Sigmoid colon (tissue), 7 donors: ENCODE data around the gene CDKL2. TPM values are rescaled to one million over a fixed set of nuclear protein-coding genes. Genes with fewer than 3 reads are reported as not detected.
A peak's percentile ranks its signal among the peaks of the same experiment; 100 is the strongest.
"Not testable (repeated sequence)": the region's sequence is repeated elsewhere in the genome, so short reads cannot be mapped to it uniquely, and the experiment has no call there.

Experiments
- DNase-seq: peaks from one replicate; pipeline ENCODE4 v3.0.0-alpha.2; 2019
- H3K27ac ChIP-seq, 4 donors: fragments of 200-600 bp; sonication (generic); one replicate each; pipeline ENCODE4 v1.5.1; 2016 to 2019; ENCODE audit warnings: mild to moderate bottlenecking in 1 of 4
- H3K27me3 ChIP-seq, 3 donors: fragments of 200-600 bp; sonication (generic); one replicate each; pipeline ENCODE4 v1.5.1; 2019; ENCODE audit warnings: mild to moderate bottlenecking in 1 of 3
- H3K36me3 ChIP-seq, 4 donors: fragments of 200-600 bp; sonication (generic); one replicate each; pipeline ENCODE4 v1.5.1; 2016 to 2019
- H3K4me1 ChIP-seq, 4 donors: fragments of 200-600 bp; sonication (generic); one replicate each; pipeline ENCODE4 v1.5.1; 2017 to 2019
- H3K4me3 ChIP-seq, 4 donors: fragments of 200-600 bp; sonication (generic); one replicate each; pipeline ENCODE4 v1.5.1; 2017 to 2019; ENCODE audit warnings: mild to moderate bottlenecking in 2 of 4, moderate library complexity in 1 of 4
- H3K9me3 ChIP-seq, 4 donors: fragments of 200-600 bp in 3 of 4; sonication (generic) in 3 of 4; one replicate each; pipeline versions ENCODE4 v1.5.1 to v1.6.1; 2013 to 2019
- CTCF ChIP-seq, 4 experiments: fragments of 450-650 bp in 3 of 4; fragments of 200-600 bp in 1 of 4; IDR thresholded peaks; one replicate each; pipeline ENCODE4 v1.5.1; 2016 to 2019; ENCODE audit warnings: antibody characterized with exemption in 4 of 4, mild to moderate bottlenecking in 3 of 4, moderate library complexity in 2 of 4
- EP300 ChIP-seq, 4 donors: sonication (generic); formaldehyde crosslinking; IDR thresholded peaks; one replicate each; pipeline ENCODE4 v1.6.1; 2017; ENCODE audit warnings: antibody characterized with exemption in 4 of 4
- POLR2A ChIP-seq, 2 donors: fragments of 450-650 bp; IDR thresholded peaks; one replicate each; pipeline ENCODE4 v1.6.1; 2016; ENCODE audit warnings: antibody characterized with exemption in 2 of 2, mild to moderate bottlenecking in 2 of 2, moderate library complexity in 2 of 2
- POLR2AphosphoS5 ChIP-seq, 4 donors: sonication (generic); formaldehyde crosslinking; IDR thresholded peaks; one replicate each; pipeline ENCODE4 v1.6.1; 2017; ENCODE audit warnings: antibody characterized with exemption in 4 of 4
- WGBS, 2 donors: extraction: QIAGEN DNeasy Blood & Tissue Kit; methylation state at CpG; one replicate each; pipeline ENCODE4 v1.1.7; 2013; 5-methylcytosine and 5-hydroxymethylcytosine counted together
- intact Hi-C: fragments of 100-400 bp; cut with DNase I; formaldehyde crosslinking; loops from one replicate; pipeline ENCODE4 v1.15.1; 2023
- polyA plus RNA-seq, 3 donors: library from polyadenylated mRNA; stranded (reverse); fragments of 200-250 nt; gene quantifications; one replicate each; pipeline ENCODE4 v1.2.3, GENCODE V29; 2013
- total RNA-seq, 4 donors: library from RNA; depleted of rRNA; stranded (reverse); fragments of >200 nt; gene quantifications; one replicate each; pipeline ENCODE4 v1.1.0, GENCODE V29; 2016
- donor health status: healthy with polysubstance abuse.
- donor health status: Bipolar disorder and iron deficiency.
- donor health status: healthy.

CDKL2 gene
- total and polyA plus RNA-seq, 7 donors: 0.42 to 11.9 (median 2.5) TPM; not detected in 2

- H3K9me3 ChIP-seq: no peaks in the 10 kb centered on the region
- intact Hi-C loops: loop anchor here (5.0 kb wide), 2 partner anchors 42 to 162 kb away; partner anchors contain the start of genes CDKL2, RCHY1 and THAP6
Observed at GRCh38 chr4:75673959-75674328, 43.6 kb upstream of the CDKL2 start.

GRCh38 chr4:75673027-75673958 is 43.0 kb upstream of the CDKL2 start, which contains the start of gene G3BP2:
G3BP2 (minus strand) TSS chr4:75673411; CDS start chr4:75662025, 11,386 bp downstream.
- H3K9me3 ChIP-seq: no peaks in the 10 kb centered on the region
- TF ChIP-seq EP300 (IDR thresholded peaks at IDR 0.05) (peak in 2 of 4 donors; percentile 40 to 41), POLR2AphosphoS5 (IDR thresholded peaks at IDR 0.05) (peak; percentile 93 to 98 (median 96)), POLR2A (IDR thresholded peaks at IDR 0.05) (peak; percentile 85 to 90), CTCF (IDR thresholded peaks at IDR 0.05) (no peak)
- H3K27me3 ChIP-seq: no peaks in the 10 kb centered on the region
- 0% methylated on average over 83 of the region's 83 CpGs for WGBS, 2 donors
- DNase-seq: peak; percentile 99
- peak within 1 kb of the TSS; percentile 85 to 98 (median 92) for H3K4me3 ChIP-seq
- intact Hi-C loops: loop anchor here (5.0 kb wide), 2 partner anchors 41 to 161 kb away; partner anchors contain the start of genes CDKL2, RCHY1 and THAP6
- H3K27ac ChIP-seq: peak within 1 kb of the TSS; percentile 97 to 99 (median 98)
- no peaks in the 10 kb centered on the region for H3K36me3 ChIP-seq
- H3K4me1 ChIP-seq: peaks cover 0 to 41% (median 35%) of the 10 kb centered on the region in 4 donors

More at GRCh38 chr4:75673959-75674328, 43.6 kb upstream of the CDKL2 start:
- DNase-seq: no peak
- H3K27ac ChIP-seq: peak overlapping the region; percentile 97 to 99 (median 98)
- no peaks in the 10 kb centered on the region for H3K27me3 ChIP-seq
- H3K4me1 ChIP-seq: peaks cover 0 to 34% (median 31%) of the 10 kb centered on the region in 4 donors
- no peaks in the 10 kb centered on the region for H3K36me3 ChIP-seq
- H3K4me3 ChIP-seq: peak overlapping the region; percentile 85 to 98 (median 92)
- 29 to 49% methylated on average over 5 of the region's 5 CpGs for WGBS, 2 donors
- TF ChIP-seq POLR2A (IDR thresholded peaks at IDR 0.05): no peak

GRCh38 chr4:75672461-75673026 is 42.2 kb upstream of the CDKL2 start:
- intact Hi-C loops: loop anchor here (1.0 to 5.0 kb wide), 3 partner anchors 40 to 160 kb away; partner anchors contain the start of genes CDKL2, RCHY1, THAP6 and USO1
- peak overlapping the region; percentile 85 to 98 (median 92) for H3K4me3 ChIP-seq
- TF ChIP-seq POLR2AphosphoS5 (IDR thresholded peaks at IDR 0.05) (peak in 2 of 4 donors; percentile 11 to 47), POLR2A (IDR thresholded peaks at IDR 0.05) (no peak), CTCF (IDR thresholded peaks at IDR 0.05) (no peak)
- peak overlapping the region; percentile 97 to 99 (median 98) for H3K27ac ChIP-seq
- H3K27me3 ChIP-seq: no peaks in the 10 kb centered on the region
- 0 to 1% methylated on average over 44 of the region's 44 CpGs for WGBS, 2 donors
- H3K4me1 ChIP-seq: peaks cover 0 to 47% (median 39%) of the 10 kb centered on the region in 4 donors
- no peaks in the 10 kb centered on the region for H3K36me3 ChIP-seq
- DNase-seq: peak; percentile 83
- no peaks in the 10 kb centered on the region for H3K9me3 ChIP-seq

GRCh38 chr4:75671802-75672421 is 41.6 kb upstream of the CDKL2 start:
- Histone ChIP-seq H3K4me1 (peaks cover 0 to 51% (median 41%) of the 10 kb centered on the region in 4 donors), H3K36me3 (no peaks in the 10 kb centered on the region), H3K9me3 (no peaks in the 10 kb centered on the region), H3K27me3 (no peaks in the 10 kb centered on the region), H3K4me3 (peak overlapping the region; percentile 85 to 98 (median 92)), H3K27ac (peak overlapping the region; percentile 97 to 99 (median 98))
- WGBS, 2 donors: 4 to 10% methylated on average over 10 of the region's 10 CpGs
- TF ChIP-seq EP300 (IDR thresholded peaks at IDR 0.05) (no peak), POLR2AphosphoS5 (IDR thresholded peaks at IDR 0.05) (peak in 1 of 4 donors; percentile 18)
- no peak for DNase-seq
- intact Hi-C loops: loop anchor here (1.0 to 5.0 kb wide), 3 partner anchors 40 to 160 kb away; partner anchors contain the start of genes CDKL2, RCHY1, THAP6 and USO1

- no peak for TF ChIP-seq POLR2A (IDR thresholded peaks at IDR 0.05)
- TF ChIP-seq CTCF (IDR thresholded peaks at IDR 0.05): no peak
- no peak for TF ChIP-seq EP300 (IDR thresholded peaks at IDR 0.05)
- TF ChIP-seq POLR2AphosphoS5 (IDR thresholded peaks at IDR 0.05): no peak
- DNase-seq: no peak
Observed at GRCh38 chr4:75668596-75668995, 38.3 kb upstream of the CDKL2 start.

GRCh38 chr4:75667636-75668035 is 37.3 kb upstream of the CDKL2 start:
- H3K4me3 ChIP-seq, intact Hi-C loops, H3K9me3 ChIP-seq, H3K36me3 ChIP-seq, H3K27me3 ChIP-seq, DNase-seq: not testable (repeated sequence)
- H3K4me1 ChIP-seq: peaks cover 0 to 68% (median 42%) of the 10 kb centered on the region in 4 donors
- 81 to 90% methylated on average over 7 of the region's 7 CpGs for WGBS, 2 donors
- H3K27ac ChIP-seq: peak overlapping the region in 1 of 4 donors; percentile 5

More at GRCh38 chr4:75668596-75668995, 38.3 kb upstream of the CDKL2 start:
- Histone ChIP-seq H3K27ac (no peak overlapping the region), H3K4me1 (peaks cover 0 to 67% (median 42%) of the 10 kb centered on the region in 4 donors), H3K27me3 (no peaks in the 10 kb centered on the region), H3K9me3 (no peaks in the 10 kb centered on the region), H3K4me3 (no peak overlapping the region), H3K36me3 (no peaks in the 10 kb centered on the region)
- intact Hi-C loops: no loop called here
